Ammon's horn (tissue), 1 donor: ENCODE measurements around the gene ALDOA.

ENCODE experiments used
- DNase-seq: peaks from one replicate; pipeline ENCODE4 v3.0.0-alpha.2; 2016; ENCODE audit warnings: low spot score

Gene ALDOA

DNA sequence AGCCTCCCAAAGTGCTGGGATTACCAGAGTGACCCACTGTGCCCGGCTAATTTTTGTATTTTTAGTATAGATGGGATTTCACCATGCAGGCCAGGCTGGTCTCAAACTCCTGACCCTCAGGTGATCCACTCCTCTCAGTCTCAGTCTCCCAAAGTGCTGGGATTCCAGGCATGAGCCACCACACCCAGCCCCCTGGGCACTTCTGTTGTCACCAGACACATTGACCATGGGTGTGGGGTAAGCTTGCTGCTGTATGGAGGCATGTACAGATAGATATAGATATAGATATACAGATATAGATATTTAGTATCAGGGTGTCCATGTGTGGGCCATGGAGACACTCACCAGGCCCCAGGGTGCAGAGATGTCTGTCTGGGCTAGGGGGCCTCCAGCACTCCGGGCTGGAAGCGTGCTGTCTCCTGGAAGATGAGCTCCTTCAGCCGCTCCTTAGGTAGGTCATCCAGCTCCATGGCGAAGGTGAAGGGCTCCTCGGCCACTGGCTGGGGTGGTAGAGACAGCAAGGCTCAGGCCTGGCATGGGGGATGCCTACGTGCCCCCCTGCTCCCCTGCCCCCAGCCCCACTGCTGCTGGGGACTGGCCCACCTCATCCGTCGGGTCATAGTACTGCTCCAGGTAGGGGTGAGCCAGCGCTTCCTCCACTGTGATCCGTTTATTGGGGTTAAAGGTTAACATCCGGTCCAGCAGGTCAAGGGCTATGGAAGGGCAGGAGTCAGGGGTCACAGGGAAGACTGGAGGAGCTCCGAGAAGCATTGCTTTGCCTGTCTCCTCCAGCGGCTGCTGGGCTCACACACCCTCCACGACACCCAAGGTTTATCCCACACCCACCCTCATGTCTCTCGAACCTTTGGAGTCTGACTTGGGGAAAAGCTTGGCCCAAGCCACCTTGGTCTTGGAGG is 51.0 kb downstream of the ALDOA start:
- no peak for DNase-seq

DNA sequence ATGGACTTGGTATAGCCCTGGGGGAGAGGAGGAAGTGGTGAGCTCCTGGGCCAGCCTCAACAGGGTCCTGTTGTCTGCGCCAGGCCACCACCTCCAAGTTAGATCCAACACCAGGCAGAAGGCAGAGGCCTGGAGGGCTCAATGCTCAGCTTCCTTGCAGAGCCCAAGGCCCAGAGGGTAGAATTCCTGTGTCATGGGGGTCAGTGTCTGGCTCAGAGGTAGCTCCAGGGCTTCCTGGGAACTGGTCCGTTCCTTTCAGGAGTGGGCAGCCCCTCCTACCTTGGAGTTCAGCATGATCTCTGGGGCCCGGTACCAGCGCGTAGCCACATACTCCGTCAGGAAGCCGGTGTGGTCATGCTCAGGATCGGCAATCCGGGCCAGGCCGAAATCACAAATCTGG is 52.2 kb downstream of the ALDOA start:
- DNase-seq, result no peak

DNA sequence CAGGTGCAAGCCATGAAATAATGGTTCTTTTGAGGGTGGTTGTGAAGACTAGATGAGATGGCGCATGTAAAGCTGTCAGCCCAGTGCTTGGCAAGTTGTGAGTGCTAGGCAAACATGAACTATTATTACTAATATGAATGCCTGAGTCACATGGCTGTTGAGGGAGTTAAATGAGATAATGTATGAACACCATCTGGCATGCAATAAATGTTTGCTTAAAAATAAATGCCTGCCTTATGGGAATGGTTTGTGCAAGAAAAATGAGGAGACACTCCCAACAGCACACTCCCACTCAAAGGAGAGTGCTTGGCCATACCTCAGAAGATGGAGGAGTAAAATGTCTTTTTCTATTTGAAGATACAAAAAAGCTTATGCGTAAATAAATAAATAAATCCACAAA is 53.9 kb downstream of the ALDOA start:
- DNase-seq, result no peak
